ENCODE measurements around the gene COL7A1. TPM values are rescaled to one million over a fixed set of nuclear protein-coding genes. Genes with fewer than 3 reads are reported as not detected.

Gene COL7A1
- total and polyA plus RNA-seq, 2 of the 8 experiments (the other 6 are each of a cell fraction or from before 2014, with no cell fraction given), result 10.7 to 13.9 TPM

- DNase-seq (ENCODE audit: low read depth in 1 of 2, low spot score in 2 of 2) (peak; percentile 59 to 80), FAIRE-seq (no peak)
- Histone ChIP-seq H4K5ac (ENCODE audit: insufficient read length, low read depth, low read length) (no peak overlapping the region), H3K4me3 (ENCODE audit: extremely low read depth in 1 of 4, insufficient read depth in 2 of 4, low read depth in 3 of 4, low read length in 4 of 4) (peak overlapping the region in 2 of 4 experiments; percentile 15 to 57; a peak in 3 of 8 replicates), H3K79me2 (ENCODE audit: control insufficient read depth in 1 of 2, insufficient read depth in 2 of 2, low read length in 2 of 2) (no peaks in the 10 kb centered on the region), H3K56ac (replicated peaks; ENCODE audit: insufficient read length, low read depth, low read length) (no peak overlapping the region), H2BK5ac (ENCODE audit: low read depth, low read length) (peak overlapping the region; percentile 75), H3K23me2 (ENCODE audit: low read depth, low read length) (peaks cover 1% of the 10 kb centered on the region; the same call in 1 of the 2 replicates), H3K23ac (ENCODE audit: insufficient read length) (no peak overlapping the region), H4K8ac (ENCODE audit: extremely low read depth, insufficient read depth, low read length) (no peak overlapping the region; the same call in 1 of the 2 replicates), H2BK120ac (replicated peaks; ENCODE audit: low read depth, low read length) (no peak overlapping the region), H3K27me3 (replicated peaks in 1 of 4; ENCODE audit: control insufficient read depth in 3 of 4, extremely low read depth in 1 of 4, insufficient read depth in 3 of 4, low read length in 3 of 4) (peaks cover 0 to 6% (median 0%) of the 10 kb centered on the region in 4 experiments; a peak in 4 of 7 replicates), H2BK15ac (ENCODE audit: low read length) (no peak overlapping the region), H2BK12ac (ENCODE audit: low read depth, low read length) (peak overlapping the region; percentile 39; the same call in 1 of the 2 replicates), H3K4me2 (ENCODE audit: insufficient read depth in 1 of 2, low read depth in 2 of 2, low read length in 2 of 2) (peak overlapping the region; percentile 69 to 89), H3K9me3 (ENCODE audit: insufficient read depth in 2 of 2, low read depth in 1 of 2, low read length in 1 of 2) (no peaks in the 10 kb centered on the region), H2BK20ac (ENCODE audit: low read length) (no peak overlapping the region), H3K27ac (ENCODE audit: low read depth, low read length) (no peak overlapping the region), H3K18ac (ENCODE audit: extremely low read depth, low read length) (no peak overlapping the region; the same call in 1 of the 2 replicates), H2AK5ac (ENCODE audit: low read depth, low read length) (0 out of 2 replicates have a peak overlapping the region, but pooled peaks have one; percentile 53), H3K79me1 (ENCODE audit: low read depth, low read length) (no peaks in the 10 kb centered on the region), H3K36me3 (ENCODE audit: control insufficient read depth in 2 of 4, insufficient read depth in 4 of 4, low read length in 3 of 4) (peaks cover 19 to 24% (median 20%) of the 10 kb centered on the region in 4 experiments), H3K14ac (ENCODE audit: insufficient read length) (no peak overlapping the region), H4K20me1 (replicated peaks in 1 of 2; ENCODE audit: control insufficient read depth in 1 of 2, insufficient read depth in 2 of 2, low read length in 2 of 2) (peaks cover 0 to 23% of the 10 kb centered on the region in 2 experiments), H4K91ac (replicated peaks; ENCODE audit: insufficient read length, low read length) (no peak overlapping the region), H3K4ac (replicated peaks; ENCODE audit: insufficient read length, low read depth, low read length) (no peak overlapping the region), H3K4me1 (replicated peaks in 1 of 4; ENCODE audit: control insufficient read depth in 3 of 4, insufficient read depth in 4 of 4, low read length in 3 of 4) (peaks cover 3 to 18% (median 15%) of the 10 kb centered on the region in 4 experiments; a peak in 6 of 7 replicates), H3K9ac (replicated peaks in 1 of 4; ENCODE audit: extremely low read depth in 1 of 4, low read depth in 3 of 4, low read length in 3 of 4) (no peak overlapping the region; a peak in 1 of 7 replicates), H2AFZ (ENCODE audit: low read length) (no peak overlapping the region)
- POLR2A ChIA-PET (ENCODE audit: partially characterized antibody), result interaction anchor here (0.7 to 5.1 kb wide), 13 partner anchors 9 to 166 kb away, joined by 3 to 23 read pairs (median 6); partner anchors contain the start of genes CELSR3, PFKFB4, PLXNB1 and SLC26A6
- TF ChIP-seq JUND (IDR thresholded peaks at IDR 0.05; ENCODE audit: low read length) (peak; percentile 76), POLR2AphosphoS5 (IDR thresholded peaks at IDR 0.05; ENCODE audit: low read depth, low read length) (no peak)
- 60% methylated on average over 10 of the region's 10 CpGs; no CpG with 5 or more reads in 1 of the 2 experiments for WGBS, 2 experiments (ENCODE audit: extremely low coverage in 1 of 2, insufficient coverage in 1 of 2, insufficient read length in 1 of 2, insufficient replicate concordance in 2 of 2, low coverage in 1 of 2, low lambda C conversion rate in 2 of 2, missing lambda C conversion rate in 1 of 2)
- CTCF ChIA-PET (ENCODE audit: partially characterized antibody), result interaction anchor here (0.6 to 1.3 kb wide), 2 partner anchors 11 to 37 kb away, joined by 3 to 6 read pairs; no protein-coding TSS in a partner anchor
Observed at GRCh38 chr3:48595526-48596121, 495 bp upstream of the COL7A1 start.

All from H1 (cell line).